ENCODE results near the gene SH3BGR.

The SH3BGR gene

DNA sequence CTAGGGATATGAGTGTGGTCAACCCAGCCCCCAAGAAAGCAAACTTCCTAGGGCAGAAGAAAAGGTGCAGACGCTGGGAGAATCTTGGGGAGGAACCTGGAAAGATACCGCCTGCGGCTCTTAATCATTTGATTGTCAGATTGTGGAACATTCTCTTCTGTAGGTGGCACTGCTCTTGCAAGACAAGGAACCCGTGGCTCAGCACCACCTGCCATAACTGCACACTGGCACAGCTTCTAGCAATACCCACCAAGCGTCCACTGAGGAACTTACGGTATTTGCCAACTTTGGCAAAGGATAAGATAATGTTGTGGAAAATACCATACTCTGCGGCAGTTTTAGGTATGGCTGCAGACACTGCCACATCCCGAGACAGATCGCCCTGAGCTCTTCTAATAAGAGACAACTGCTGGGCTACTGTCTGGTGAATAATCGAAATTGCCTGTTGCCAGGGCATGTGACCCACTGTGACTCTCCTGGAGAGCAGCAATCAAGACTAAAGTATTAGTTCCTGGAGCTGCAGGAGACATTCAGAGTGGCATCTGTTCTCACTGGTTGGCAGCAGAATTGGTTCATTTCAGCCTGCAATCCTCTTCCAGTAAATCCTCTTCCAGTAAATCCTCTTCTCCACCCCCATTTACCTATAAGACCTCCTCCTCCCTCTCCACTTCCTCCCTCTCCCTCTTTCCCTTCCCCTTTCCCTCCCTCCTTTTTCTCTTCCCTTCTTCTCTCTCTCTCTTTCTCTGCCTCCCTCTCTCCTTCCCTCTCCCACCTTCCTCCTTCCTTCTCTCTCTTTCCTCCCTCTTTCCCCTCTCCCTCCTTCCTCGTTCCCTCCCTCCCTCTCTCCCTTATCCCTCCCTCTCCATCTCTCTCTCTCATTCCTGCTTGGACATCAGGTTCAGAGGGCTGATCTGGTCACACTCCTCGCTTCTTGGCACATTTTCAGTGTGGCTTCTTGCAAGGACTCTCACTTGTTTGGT lies 111.3 kb downstream of the SH3BGR start:
- H3K4me3 ChIP-seq (ENCODE audit: low read length): no peak overlapping the region
- DNase-seq (ENCODE audit: low read depth): no peak
- TF ChIP-seq, protein P1, sequence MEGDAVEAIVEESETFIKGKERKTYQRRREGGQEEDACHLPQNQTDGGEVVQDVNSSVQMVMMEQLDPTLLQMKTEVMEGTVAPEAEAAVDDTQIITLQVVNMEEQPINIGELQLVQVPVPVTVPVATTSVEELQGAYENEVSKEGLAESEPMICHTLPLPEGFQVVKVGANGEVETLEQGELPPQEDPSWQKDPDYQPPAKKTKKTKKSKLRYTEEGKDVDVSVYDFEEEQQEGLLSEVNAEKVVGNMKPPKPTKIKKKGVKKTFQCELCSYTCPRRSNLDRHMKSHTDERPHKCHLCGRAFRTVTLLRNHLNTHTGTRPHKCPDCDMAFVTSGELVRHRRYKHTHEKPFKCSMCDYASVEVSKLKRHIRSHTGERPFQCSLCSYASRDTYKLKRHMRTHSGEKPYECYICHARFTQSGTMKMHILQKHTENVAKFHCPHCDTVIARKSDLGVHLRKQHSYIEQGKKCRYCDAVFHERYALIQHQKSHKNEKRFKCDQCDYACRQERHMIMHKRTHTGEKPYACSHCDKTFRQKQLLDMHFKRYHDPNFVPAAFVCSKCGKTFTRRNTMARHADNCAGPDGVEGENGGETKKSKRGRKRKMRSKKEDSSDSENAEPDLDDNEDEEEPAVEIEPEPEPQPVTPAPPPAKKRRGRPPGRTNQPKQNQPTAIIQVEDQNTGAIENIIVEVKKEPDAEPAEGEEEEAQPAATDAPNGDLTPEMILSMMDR (IDR thresholded peaks at IDR 0.05; ENCODE audit: insufficient read depth, low read depth, low read length, missing control alignments): no peak

- DNase-seq (ENCODE audit: low read depth): no peak
- TF ChIP-seq, protein P1 (IDR thresholded peaks at IDR 0.05; ENCODE audit: insufficient read depth, low read depth, low read length, missing control alignments): no peak
- H3K4me3 ChIP-seq (ENCODE audit: low read length): no peak overlapping the region
Measured at GRCh38 chr21:39564200-39564599, 112.4 kb downstream of the SH3BGR start.
